Ovary (tissue), 3 donors: ENCODE data around the gene RALGPS1.

ENCODE experiments used
- CTCF ChIP-seq, 3 donors: fragments of 450-650 bp in 2 of 3; fragments of 200-600 bp in 1 of 3; IDR thresholded peaks; one replicate each; pipeline versions ENCODE4 v1.5.1 to v1.8.0; 2016 to 2022; ENCODE audit warnings: antibody characterized with exemption in 3 of 3, mild to moderate bottlenecking in 1 of 3
- EP300 ChIP-seq: sonication (generic); formaldehyde crosslinking; IDR thresholded peaks from one replicate; pipeline ENCODE4 v1.6.1; 2017; ENCODE audit warnings: antibody characterized with exemption
- donor health status: DM: no; HTN: no; CAD: no.

GRCh38 chr9:126915846-126916543 is 1.4 kb downstream of the RALGPS1 start:
- TF ChIP-seq EP300 (no peak), CTCF (IDR thresholded peaks at IDR 0.05) (no peak)
